HepG2 (cell line): ENCODE measurements around the gene TAF3.

ENCODE experiments used
- CTCF ChIP-seq: sonication (generic); formaldehyde crosslinking; IDR thresholded peaks from 2 replicates; pipeline ENCODE4 v1.5.0; 2020; ENCODE audit warnings: mild to moderate bottlenecking, missing genetic modification reagents, moderate library complexity
- GATAD2A ChIP-seq: IDR thresholded peaks from 2 replicates; pipeline ENCODE4 v1.6.1; 2016
- MED1 ChIP-seq: sonication (generic); formaldehyde crosslinking; IDR thresholded peaks from 2 replicates; pipeline ENCODE4 v1.4.0; 2020; ENCODE audit warnings: missing genetic modification reagents
- MXI1 ChIP-seq: IDR thresholded peaks from 3 replicates; pipeline ENCODE4 v1.6.1; 2012; ENCODE audit warnings: low read depth, low read length, inconsistent platforms, borderline replicate concordance
- NKX3-1 ChIP-seq: sonication (generic); formaldehyde crosslinking; IDR thresholded peaks from 2 replicates; pipeline ENCODE4 v1.5.0; 2020; ENCODE audit warnings: missing genetic modification reagents
- NONO ChIP-seq, 2 experiments: fragments of 450-650 bp in 1 of 2; sonication (generic) in 1 of 2; formaldehyde crosslinking in 1 of 2; IDR thresholded peaks in 1 of 2; conservative IDR thresholded peaks in 1 of 2; 2 replicates each; pipeline versions ENCODE4 v1.6.1 to v1.8.0; 2017 to 2022; ENCODE audit warnings: mild to moderate bottlenecking in 1 of 2, missing genetic modification reagents in 1 of 2, moderate library complexity in 1 of 2
- ZNF121 ChIP-seq: sonication (generic); formaldehyde crosslinking; IDR thresholded peaks from 2 replicates; pipeline ENCODE4 v1.5.0; 2020; ENCODE audit warnings: mild to moderate bottlenecking, missing genetic modification reagents

GRCh38 chr10:8051851-8052257 lies 233.5 kb downstream of the TAF3 start:
- TF ChIP-seq ZNF121 (CRISPR knock-in tag), result no peak
- TF ChIP-seq GATAD2A, result no peak
- TF ChIP-seq CTCF, result no peak
- no peak for TF ChIP-seq NONO (IDR thresholded peaks at IDR 0.05)
- no peak for TF ChIP-seq NONO (CRISPR knock-in tag; conservative IDR thresholded peaks at IDR 0.05)
- no peak for TF ChIP-seq MED1 (CRISPR knock-in tag)
- no peak for TF ChIP-seq NKX3-1 (CRISPR knock-in tag)
- no peak for TF ChIP-seq MXI1
